ENCODE results near the gene TGFBR3.

DNA sequence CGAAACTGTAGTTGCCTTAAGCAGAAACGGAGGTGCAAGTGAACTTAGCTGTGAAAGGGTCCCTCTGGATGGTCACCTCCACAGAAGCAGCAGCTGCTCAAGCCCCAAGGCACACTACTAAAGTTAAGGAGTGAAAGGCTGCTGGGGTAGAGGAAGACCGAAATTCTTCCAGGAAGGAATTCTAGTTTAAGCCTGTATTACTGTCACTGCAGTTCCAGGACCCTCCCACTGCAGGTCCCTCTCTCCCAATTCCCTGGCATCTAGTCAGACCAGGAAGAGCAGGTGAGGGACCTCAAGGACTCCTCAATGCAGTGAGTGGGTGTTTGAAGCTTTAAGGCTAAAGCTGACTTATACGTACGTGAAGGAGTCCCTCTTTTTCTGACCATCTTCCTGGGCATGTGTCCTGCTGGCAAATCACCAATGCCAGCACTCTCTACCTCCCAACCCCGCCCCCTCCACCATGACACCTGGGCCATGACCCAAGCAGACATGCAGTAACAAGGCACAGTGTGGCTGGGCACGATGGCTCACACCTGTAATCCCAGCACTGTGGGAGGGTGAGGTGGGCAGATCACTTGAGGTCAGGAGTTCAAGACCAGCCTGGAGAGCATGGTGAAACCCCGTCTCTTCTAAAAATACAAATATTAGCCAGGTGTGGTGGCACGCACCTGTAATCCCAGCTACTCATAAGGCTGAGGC, 57.2 kb downstream of the TGFBR3 start:
- TF ChIP-seq, protein P1, sequence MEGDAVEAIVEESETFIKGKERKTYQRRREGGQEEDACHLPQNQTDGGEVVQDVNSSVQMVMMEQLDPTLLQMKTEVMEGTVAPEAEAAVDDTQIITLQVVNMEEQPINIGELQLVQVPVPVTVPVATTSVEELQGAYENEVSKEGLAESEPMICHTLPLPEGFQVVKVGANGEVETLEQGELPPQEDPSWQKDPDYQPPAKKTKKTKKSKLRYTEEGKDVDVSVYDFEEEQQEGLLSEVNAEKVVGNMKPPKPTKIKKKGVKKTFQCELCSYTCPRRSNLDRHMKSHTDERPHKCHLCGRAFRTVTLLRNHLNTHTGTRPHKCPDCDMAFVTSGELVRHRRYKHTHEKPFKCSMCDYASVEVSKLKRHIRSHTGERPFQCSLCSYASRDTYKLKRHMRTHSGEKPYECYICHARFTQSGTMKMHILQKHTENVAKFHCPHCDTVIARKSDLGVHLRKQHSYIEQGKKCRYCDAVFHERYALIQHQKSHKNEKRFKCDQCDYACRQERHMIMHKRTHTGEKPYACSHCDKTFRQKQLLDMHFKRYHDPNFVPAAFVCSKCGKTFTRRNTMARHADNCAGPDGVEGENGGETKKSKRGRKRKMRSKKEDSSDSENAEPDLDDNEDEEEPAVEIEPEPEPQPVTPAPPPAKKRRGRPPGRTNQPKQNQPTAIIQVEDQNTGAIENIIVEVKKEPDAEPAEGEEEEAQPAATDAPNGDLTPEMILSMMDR (IDR thresholded peaks at IDR 0.05; ENCODE audit: poor library complexity) = no peak
- no peak for TF ChIP-seq EZH2phosphoT487 (IDR thresholded peaks at IDR 0.05; ENCODE audit: low read depth, severe bottlenecking, unreplicated experiment)
